Ramos (cell line): Measurements from ENCODE around the gene ZNF438.
"Not testable (repeated sequence)": the region's sequence is repeated elsewhere in the genome, so short reads cannot be mapped to it uniquely, and the experiment has no call there.

ENCODE experiments used
- in situ Hi-C: fragments of 300-500 bp; cut with MboI; formaldehyde crosslinking; loops from one replicate; pipeline ENCODE4 v1.14.3; 2022; ENCODE audit warnings: low sequenced_read_pairs; ENCODE audit not compliant: unreplicated experiment

ZNF438 gene

DNA sequence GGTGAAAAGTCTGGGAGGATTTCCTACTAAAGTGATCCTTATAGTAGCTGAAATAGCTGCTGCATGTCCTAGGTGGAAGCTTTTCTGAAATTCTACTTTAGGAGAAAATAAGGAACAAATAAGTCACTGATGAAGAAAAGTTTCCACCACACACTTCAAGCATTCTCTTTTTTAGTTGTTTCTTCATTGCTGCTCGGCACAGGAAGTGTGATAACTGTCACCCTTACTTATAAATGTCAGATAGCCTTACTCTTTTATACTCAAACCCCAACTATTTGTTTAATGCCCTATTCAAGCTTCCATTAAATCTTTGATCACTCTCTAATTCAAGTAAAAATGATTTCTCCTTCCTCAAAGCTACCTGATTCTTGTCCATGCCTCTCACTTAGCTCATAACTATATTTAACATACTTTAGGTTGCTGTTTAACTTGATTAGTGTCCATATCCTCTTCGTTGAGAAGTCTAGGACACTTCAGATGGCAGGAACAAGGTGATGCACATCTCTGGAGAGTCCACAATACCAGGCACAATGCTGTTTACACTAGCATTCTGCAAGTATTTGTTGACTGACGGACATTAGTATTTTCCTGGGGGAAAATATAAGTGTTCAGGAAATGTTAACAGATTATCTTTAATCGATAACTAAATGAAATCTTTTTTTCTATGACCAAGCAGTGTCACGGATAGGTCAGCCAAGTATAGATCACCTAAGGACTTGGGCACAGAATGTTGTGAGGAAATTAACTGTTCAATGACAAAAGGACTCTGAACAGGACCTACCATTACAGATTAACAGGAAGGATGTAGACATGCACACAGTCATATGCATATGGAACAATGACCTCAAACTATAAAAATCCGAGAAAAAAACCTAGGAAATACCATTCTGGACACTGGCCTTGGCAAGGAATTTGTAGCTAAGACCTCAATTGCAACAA lies 67.4 kb downstream of the ZNF438 start:
- in situ Hi-C loops, result no loop called here

DNA sequence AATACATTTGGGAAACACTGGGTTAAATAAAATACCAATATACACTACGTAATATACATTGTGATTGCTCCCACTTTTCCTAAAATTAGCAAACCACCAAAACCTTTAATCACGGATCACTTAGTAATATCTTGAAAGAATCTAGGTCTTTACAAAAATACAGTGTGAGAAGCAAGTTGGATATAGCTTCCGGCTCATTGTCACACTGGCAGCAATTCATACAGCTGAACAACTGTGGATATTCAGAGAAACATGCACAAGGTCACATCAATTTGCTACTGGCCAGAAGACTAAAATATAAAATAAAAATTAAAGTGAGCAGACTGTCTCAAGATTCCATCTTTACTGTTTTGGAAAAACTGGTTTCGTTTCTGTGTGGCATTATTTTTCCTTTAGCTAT lies 69.1 kb downstream of the ZNF438 start:
- in situ Hi-C loops, result no loop called here

GRCh38 chr10:30959836-30960210 lies 71.8 kb downstream of the ZNF438 start:
- in situ Hi-C loops, result no loop called here

DNA sequence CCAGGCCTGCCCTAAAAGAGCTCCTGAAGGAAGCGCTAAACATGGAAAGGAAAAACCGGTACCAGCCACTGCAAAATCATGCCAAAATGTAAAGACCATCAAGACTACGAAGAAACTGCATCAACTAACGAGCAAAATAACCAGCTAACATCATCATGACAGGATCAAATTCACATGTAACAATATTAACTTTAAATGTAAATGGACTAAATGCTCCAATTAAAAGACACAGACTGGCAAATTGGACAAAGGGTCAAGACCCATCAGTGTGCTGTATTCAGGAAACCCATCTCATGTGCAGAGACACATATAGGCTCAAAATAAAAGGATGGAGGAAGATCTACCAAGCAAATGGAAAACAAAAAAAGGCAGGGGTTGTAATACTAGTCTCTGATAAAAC lies 82.4 kb downstream of the ZNF438 start:
- in situ Hi-C loops, result not testable (repeated sequence)

DNA sequence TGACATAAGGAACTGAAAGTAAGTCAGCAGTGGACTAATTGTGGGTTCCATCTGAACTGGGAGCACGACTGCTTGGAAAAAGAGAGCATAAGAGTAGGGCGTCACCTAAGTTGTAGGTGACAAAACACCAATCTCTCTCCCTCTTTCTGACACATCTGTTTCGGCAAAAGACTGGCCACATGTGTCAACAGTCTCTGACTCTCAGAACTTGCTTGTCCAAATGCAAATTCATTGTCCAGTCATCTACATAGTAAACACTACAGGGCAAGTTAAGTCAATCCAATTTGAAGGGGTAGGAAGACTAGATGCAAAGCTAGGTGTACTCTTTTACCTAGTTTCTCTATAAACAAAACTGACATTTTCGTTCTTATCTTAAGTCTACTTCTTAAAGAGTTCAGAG lies 87.7 kb downstream of the ZNF438 start:
- in situ Hi-C loops, result no loop called here

DNA sequence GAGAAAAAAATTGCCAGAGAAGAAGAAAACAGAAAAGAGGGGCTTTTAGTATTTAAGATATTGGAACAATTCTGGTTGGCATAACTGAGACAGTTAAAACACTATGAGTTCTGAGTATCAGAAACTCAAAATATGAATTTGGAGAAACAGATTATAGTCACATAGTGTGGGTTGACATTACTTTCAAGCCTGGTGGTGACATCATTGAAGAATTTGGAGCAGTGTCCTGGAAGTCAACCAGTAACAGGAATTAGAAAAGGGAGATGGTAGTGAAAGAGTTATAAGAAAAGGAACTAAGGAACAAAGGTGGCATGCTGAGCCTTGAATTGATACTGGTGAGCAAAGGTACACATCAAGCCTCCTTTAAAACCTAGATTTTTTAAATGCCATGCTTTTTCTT lies 88.2 kb downstream of the ZNF438 start:
- in situ Hi-C loops, result no loop called here

GRCh38 chr10:30940256-30940655 lies 91.4 kb downstream of the ZNF438 start:
- in situ Hi-C loops, result no loop called here

- in situ Hi-C loops, result no loop called here
Observed at GRCh38 chr10:30939643-30940251, 91.9 kb downstream of the ZNF438 start.

DNA sequence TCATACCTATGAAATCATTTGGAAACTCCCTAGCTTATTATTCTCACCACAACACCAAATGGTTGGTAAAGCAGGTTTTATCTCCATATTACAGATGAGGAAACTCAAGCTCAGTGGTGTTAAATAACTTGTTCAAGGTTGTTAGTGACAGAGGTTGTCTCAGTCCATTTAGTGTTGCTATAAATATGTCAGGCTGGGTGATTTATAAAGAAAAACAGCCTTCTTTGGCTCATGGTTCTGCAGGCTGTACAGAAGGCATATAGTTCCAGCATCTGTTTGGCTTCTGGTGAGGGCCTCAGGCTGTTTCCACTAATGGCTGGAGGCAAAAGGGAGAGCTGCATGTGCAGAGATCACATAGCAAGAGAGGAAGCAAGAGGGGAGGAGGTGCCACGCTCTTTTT lies 96.6 kb downstream of the ZNF438 start:
- in situ Hi-C loops, result no loop called here

DNA sequence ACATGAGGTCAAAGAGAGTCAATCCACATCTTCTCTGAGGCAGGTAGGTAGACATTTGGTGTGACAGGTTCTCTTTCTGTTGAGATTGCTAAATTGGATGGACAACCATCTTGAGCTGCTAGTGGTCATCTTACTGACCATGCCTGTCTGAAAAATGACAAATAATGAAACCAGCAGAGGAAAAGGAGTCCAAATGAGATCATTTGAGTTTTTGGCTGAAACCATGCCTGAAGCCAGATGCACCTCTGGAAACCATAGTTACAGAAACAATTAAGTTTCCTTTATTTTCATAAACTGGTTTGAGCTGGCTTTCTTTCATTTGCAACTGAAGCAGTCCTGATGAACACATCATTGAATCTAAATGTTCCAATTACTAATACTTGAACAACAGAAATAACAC lies 100.6 kb downstream of the ZNF438 start:
- in situ Hi-C loops, result no loop called here

DNA sequence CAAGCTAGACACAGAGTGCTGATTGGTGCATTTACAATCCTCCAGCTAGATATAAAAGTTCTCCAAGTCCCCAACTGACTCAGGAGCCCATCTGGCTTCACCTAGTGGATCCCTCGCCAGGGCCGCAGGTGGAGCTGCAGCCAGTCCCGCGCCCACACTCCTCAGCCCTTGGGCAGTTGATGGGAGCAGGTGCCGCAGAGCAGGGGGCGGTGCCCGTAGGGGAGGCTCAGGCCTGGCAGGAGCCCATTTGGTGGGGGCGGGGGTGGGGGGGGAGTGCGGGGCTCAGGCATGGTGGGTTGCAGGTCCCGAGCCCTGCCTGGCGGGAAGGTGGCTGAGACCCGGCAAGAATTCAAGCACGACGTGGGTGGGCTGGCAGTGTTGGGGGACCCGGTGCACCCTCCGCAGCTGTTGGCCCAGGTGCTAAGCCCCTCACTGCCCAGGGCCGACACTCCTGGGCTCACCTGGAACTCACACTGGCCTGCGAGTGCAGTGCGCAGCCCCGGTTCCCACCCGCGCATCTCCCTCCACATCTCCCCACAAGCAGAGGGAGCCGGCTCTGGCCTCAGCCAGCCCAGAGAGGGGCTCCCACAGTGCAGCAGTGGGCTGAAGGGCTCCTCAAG lies 101.7 kb downstream of the ZNF438 start:
- in situ Hi-C loops, result no loop called here

GRCh38 chr10:30929311-30929729 lies 102.3 kb downstream of the ZNF438 start:
- in situ Hi-C loops, result not testable (repeated sequence)

DNA sequence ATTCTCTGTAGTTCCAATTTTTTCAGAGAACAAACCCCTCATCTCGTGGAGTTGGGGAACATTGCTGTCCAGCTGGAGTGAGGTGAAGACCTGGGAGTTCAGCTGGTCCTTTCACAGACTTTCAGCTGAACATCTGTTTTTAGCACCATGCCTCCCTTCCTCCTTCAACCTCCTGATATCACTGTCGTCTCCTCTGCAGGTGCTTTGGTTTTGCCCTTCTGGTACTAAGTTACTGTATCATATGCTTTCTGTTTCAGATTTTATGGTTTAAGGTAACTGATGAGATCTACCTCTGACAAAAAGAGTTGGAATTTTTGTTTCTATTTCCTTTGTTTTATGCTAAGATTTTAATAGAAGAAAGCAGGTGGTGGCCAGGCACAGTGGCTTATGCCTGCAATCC lies 102.9 kb downstream of the ZNF438 start:
- in situ Hi-C loops, result no loop called here

DNA sequence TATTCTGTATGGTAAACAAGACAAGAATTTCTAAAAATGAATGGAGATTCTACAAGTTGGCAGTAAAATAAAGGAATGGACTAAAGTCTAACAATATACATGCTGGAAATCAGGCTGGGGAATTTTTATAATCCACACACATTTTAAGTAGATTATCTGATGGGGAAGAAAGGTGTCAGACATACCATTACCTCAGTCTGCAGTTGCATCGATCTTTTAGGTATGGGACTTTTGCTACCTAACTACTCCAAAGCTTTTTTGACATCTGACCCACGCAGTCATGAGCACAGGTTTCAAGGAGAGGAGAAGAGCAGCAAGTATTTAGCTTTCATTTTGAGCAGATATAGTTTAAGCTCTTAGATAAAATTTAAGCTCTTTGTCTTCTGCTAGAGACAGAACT lies 113.0 kb downstream of the ZNF438 start:
- in situ Hi-C loops, result no loop called here

DNA sequence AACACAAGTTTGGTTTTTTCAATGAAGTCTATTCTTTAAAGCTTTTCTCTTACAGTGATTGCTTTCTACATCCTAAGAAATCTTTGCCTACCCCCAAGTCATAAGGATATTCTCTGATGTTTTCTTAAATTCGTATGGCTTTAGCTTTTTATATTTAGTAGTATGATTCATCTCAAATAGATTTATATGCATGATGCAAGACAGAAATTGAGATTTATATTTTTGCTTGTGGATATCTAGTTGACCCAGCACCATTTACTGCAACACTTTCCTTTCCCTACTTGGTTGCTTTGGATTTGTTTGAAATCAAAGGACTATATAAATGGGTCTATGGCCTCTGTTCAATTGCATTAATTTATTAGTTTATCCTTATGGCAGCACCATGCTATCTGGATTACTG lies 113.9 kb downstream of the ZNF438 start:
- in situ Hi-C loops, result no loop called here

- in situ Hi-C loops, result no loop called here
Observed at GRCh38 chr10:30917067-30917466, 114.6 kb downstream of the ZNF438 start.

GRCh38 chr10:30915146-30915545 lies 116.5 kb downstream of the ZNF438 start:
- in situ Hi-C loops, result no loop called here

GRCh38 chr10:30911303-30911863 lies 120.3 kb downstream of the ZNF438 start:
- in situ Hi-C loops, result no loop called here

GRCh38 chr10:30903397-30904138 lies 128.1 kb downstream of the ZNF438 start:
- in situ Hi-C loops, result no loop called here

DNA sequence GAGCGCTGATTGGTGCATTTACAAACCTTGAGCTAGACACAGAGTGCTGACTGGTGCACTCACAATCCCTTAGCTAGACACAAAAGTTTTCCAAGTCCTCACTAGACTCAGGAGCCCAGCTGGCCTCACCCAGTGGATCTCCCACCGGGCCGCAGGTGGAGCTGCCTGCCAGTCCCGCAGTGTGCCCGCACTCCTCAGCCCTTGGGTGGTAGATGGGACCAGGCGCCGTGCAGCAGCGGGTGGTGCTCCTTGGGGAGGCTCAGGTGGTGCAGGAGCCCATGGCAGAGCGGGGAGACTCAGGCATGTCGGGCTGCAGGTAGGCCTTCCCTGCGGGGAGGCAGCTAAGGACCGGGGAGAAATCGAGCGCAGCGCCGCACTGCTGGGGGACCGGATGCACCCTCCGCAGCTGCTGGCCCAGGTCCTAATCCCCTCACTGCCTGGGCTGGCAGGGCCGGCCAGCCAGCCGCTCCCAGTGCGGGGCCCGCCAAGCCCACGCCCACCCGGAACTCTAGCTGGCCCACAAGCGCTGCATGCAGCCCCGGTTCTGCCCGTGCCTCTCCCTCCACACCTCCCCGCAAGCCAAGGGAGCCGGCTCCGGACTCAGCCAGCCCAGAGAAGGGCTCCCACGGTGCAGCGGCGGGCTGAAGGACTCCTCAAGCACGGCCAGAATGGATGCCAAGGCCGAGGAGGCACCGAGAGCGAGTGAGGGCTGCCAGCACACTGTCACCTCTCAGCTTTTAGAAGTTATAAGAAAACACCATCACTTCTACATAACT lies 128.9 kb downstream of the ZNF438 start:
- in situ Hi-C loops, result no loop called here
